Glutamatergic neuron (in vitro differentiated cells): ENCODE measurements around the gene HPSE2. TPM values are rescaled to one million over a fixed set of nuclear protein-coding genes. Genes with fewer than 3 reads are reported as not detected.

ENCODE experiments used
- DNase-seq: peaks from one replicate; pipeline ENCODE4 v3.0.0; 2022
- H3K27ac Mint-ChIP-seq: one replicate; pipeline ENCODE4 v1.8.0; 2020; ENCODE audit warnings: mild to moderate bottlenecking, mixed read lengths, inconsistent platforms; ENCODE audit not compliant: unreplicated experiment
- H3K27me3 Mint-ChIP-seq: one replicate; pipeline ENCODE4 v1.8.0; 2020; ENCODE audit warnings: mild to moderate bottlenecking, moderate library complexity, mixed read lengths, inconsistent platforms; ENCODE audit not compliant: unreplicated experiment
- H3K36me3 Mint-ChIP-seq: one replicate; pipeline ENCODE4 v1.8.0; 2020; ENCODE audit warnings: mild to moderate bottlenecking, mixed read lengths, inconsistent platforms; ENCODE audit not compliant: unreplicated experiment
- H3K4me1 Mint-ChIP-seq: one replicate; pipeline ENCODE4 v1.8.0; 2020; ENCODE audit warnings: mild to moderate bottlenecking, low read depth, mixed read lengths, inconsistent platforms; ENCODE audit not compliant: unreplicated experiment
- H3K4me3 Mint-ChIP-seq: one replicate; pipeline ENCODE4 v1.8.0; 2020; ENCODE audit warnings: mild to moderate bottlenecking, mixed read lengths, inconsistent platforms; ENCODE audit not compliant: unreplicated experiment
- H3K9me3 Mint-ChIP-seq: one replicate; pipeline ENCODE4 v1.8.0; 2020; ENCODE audit warnings: mild to moderate bottlenecking, moderate library complexity, mixed read lengths, inconsistent platforms; ENCODE audit not compliant: unreplicated experiment
- CTCF ChIP-seq: fragments of 200-600 bp; sonication (generic); IDR thresholded peaks from one replicate; pipeline ENCODE4 v1.5.0; 2021; ENCODE audit not compliant: partially characterized antibody, unreplicated experiment
- total RNA-seq: library from RNA; stranded (reverse); fragmentation: NEBNext Ultra II Directional; extraction: Animal tissue kit (Norgen Biotek cat#: 25700); gene quantifications from one replicate; pipeline ENCODE4 v1.2.1, GENCODE V29; 2021; ENCODE audit not compliant: unreplicated experiment

Gene HPSE2
- total RNA-seq, 1 donor from 2014 or later = not detected

DNA sequence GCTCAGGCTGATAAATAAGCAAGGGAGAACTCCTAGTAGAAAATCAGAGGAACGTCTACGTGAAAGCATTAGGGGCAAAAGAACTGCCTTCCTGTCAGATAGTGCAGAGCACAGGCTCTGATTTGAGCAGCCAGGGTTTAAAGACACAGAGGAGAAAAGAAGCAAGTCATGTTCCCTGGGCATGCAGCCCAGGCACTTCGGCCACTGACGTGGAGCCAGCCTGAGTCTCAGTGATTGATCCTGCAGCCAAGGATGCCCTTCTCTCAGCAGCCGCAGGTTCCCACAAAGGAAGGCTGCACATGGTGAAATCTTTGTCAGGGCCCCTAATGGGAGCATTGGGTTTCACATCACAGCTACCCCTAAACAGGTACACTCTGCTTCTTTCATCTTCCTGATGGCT, 627.2 kb downstream of the HPSE2 start:
- Mint-ChIP-seq H3K36me3 (no peaks in the 10 kb centered on the region), H3K27me3 (no peaks in the 10 kb centered on the region), H3K4me1 (peaks cover 3% of the 10 kb centered on the region), H3K9me3 (no peaks in the 10 kb centered on the region), H3K4me3 (no peak overlapping the region), H3K27ac (no peak overlapping the region)
- no peak for TF ChIP-seq CTCF
- no peak for DNase-seq

DNA sequence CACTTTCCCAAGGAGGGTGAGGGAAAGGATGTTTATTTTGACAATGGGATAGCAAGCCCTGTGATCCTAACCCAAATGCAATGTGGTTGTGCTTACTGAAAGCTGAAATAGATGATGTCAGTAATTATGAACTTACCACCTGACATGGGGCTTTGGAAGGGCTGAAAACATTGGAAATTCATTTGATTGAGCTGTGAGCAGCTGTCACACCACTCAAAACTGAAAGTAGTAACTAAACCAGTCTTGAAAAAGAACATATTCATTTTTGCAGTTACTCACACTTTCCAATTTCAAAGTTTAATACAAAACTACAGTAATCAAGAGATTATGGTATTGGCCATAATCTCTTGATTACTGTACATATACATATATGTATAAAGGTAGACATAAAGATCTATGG, 633.4 kb downstream of the HPSE2 start:
- no peaks in the 10 kb centered on the region for H3K27me3 Mint-ChIP-seq
- H3K4me3 Mint-ChIP-seq = no peak overlapping the region
- H3K27ac Mint-ChIP-seq = no peak overlapping the region
- DNase-seq = no peak
- no peaks in the 10 kb centered on the region for H3K4me1 Mint-ChIP-seq
- H3K36me3 Mint-ChIP-seq = no peaks in the 10 kb centered on the region
- no peaks in the 10 kb centered on the region for H3K9me3 Mint-ChIP-seq
- no peak for TF ChIP-seq CTCF

- TF ChIP-seq CTCF = no peak
- Mint-ChIP-seq H3K9me3 (no peaks in the 10 kb centered on the region), H3K27me3 (no peaks in the 10 kb centered on the region), H3K27ac (no peak overlapping the region), H3K4me3 (no peak overlapping the region), H3K4me1 (no peaks in the 10 kb centered on the region), H3K36me3 (no peaks in the 10 kb centered on the region)
- DNase-seq = no peak
These were observed 636.5 kb downstream of the HPSE2 start for GRCh38 chr10:98599032-98599610.

DNA sequence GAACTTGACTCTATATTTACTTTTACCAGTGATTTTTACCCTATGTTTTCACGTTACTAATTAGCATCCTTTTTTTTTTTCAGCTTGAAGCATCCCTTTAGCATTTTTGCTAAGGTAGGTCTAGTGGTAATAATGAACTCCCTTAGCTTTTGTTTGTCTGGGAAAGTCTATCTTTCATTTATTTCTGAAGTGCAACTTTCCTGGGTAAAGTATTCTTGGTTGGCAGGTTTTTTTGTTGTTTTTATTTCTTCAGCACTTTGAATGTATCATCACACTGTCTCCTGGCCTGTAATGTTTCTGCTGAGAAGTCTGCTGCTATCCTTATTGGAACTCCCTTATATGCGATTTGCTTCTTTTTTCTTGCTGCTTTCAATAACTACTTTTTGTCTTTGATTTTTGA, 639.2 kb downstream of the HPSE2 start:
- no peak for DNase-seq
- Mint-ChIP-seq H3K36me3 (no peaks in the 10 kb centered on the region), H3K4me1 (no peaks in the 10 kb centered on the region), H3K4me3 (no peak overlapping the region), H3K9me3 (no peaks in the 10 kb centered on the region), H3K27me3 (no peaks in the 10 kb centered on the region), H3K27ac (no peak overlapping the region)
- no peak for TF ChIP-seq CTCF

DNA sequence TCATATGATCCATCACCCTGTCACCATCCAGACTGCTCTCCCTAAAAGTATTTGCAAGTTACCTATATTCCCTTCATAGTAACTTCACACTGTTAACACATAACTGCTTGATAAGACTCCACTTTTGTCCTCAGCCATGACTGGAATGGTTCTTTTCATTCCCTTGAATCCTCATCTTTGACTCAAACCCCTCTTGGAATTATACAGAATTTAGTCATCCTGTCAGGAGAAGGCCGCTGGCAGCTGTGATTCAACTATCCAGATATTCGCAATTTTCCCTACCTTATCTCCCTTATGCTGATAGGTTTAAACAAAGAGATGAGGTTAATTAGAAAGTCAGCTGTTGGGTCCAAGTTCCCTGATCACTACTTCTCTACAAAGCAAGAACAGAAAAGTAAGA, 646.0 kb downstream of the HPSE2 start:
- no peak for DNase-seq
- H3K4me3 Mint-ChIP-seq = no peak overlapping the region
- no peak for TF ChIP-seq CTCF
- no peaks in the 10 kb centered on the region for H3K4me1 Mint-ChIP-seq
- H3K27me3 Mint-ChIP-seq = no peaks in the 10 kb centered on the region
- peaks cover 1% of the 10 kb centered on the region for H3K9me3 Mint-ChIP-seq
- H3K36me3 Mint-ChIP-seq = no peaks in the 10 kb centered on the region
- H3K27ac Mint-ChIP-seq = no peak overlapping the region
